ENCODE results near the gene SKA2. TPM values are rescaled to one million over a fixed set of nuclear protein-coding genes. Genes with fewer than 3 reads are reported as not detected.

The SKA2 gene
- total and polyA plus RNA-seq, 2 donors (not counting 1 experiment from before 2014, with no cell fraction given), result 2.9 to 10.3 TPM

- TF ChIP-seq CTCF (IDR thresholded peaks at IDR 0.05) (no peak), EZH2 (IDR thresholded peaks at IDR 0.05; ENCODE audit: borderline replicate concordance, insufficient read depth, low read depth, low read length, poor library complexity, severe bottlenecking) (no peak)
- no peaks in the 10 kb centered on the region for H3K4me1 Mint-ChIP-seq
- 95% methylated on average over 3 of the region's 4 CpGs for WGBS (ENCODE audit: insufficient coverage)
- Histone ChIP-seq H3K36me3 (replicated peaks in 1 of 2; ENCODE audit: control extremely low read depth in 1 of 2, control insufficient read depth in 1 of 2, extremely low read depth in 1 of 2, insufficient read depth in 2 of 2, low read length in 1 of 2) (no peaks in the 10 kb centered on the region), H3K9ac (ENCODE audit: low read length) (no peak overlapping the region), H3K4me1 (ENCODE audit: control insufficient read depth in 2 of 2, insufficient read depth in 2 of 2, low read length in 2 of 2) (no peaks in the 10 kb centered on the region), H3K9me3 (ENCODE audit: control extremely low read depth in 1 of 3, control insufficient read depth in 2 of 3, insufficient read depth in 1 of 3, low read length in 2 of 3) (no peaks in the 10 kb centered on the region), H3K4me2 (replicated peaks; ENCODE audit: low read depth, low read length, poor library complexity, severe bottlenecking) (no peak overlapping the region), H3K27ac (ENCODE audit: low read length in 2 of 2) (no peak overlapping the region), H3K27me3 (replicated peaks in 1 of 4; ENCODE audit: control extremely low read depth in 1 of 4, control insufficient read depth in 3 of 4, insufficient read depth in 4 of 4, low read length in 3 of 4) (no peaks in the 10 kb centered on the region), H3K79me2 (ENCODE audit: control insufficient read depth, insufficient read depth, low read length) (no peaks in the 10 kb centered on the region), H3K4me3 (ENCODE audit: control extremely low read depth in 1 of 5, extremely low read depth in 1 of 5, insufficient read depth in 1 of 5, low read depth in 2 of 5, low read length in 4 of 5) (no peak overlapping the region), H4K20me1 (ENCODE audit: control insufficient read depth, insufficient read depth, low read length, poor library complexity, severe bottlenecking) (no peaks in the 10 kb centered on the region), H2AFZ (ENCODE audit: insufficient read depth, low read depth, low read length, poor library complexity, severe bottlenecking) (no peak overlapping the region)
- no peak overlapping the region for H3K4me3 Mint-ChIP-seq
- ATAC-seq (ENCODE audit: low read depth) (no peak), DNase-seq (no peak)
- CTCF ChIA-PET, result no interaction called here
- no peak overlapping the region for H3K27ac Mint-ChIP-seq
- no peaks in the 10 kb centered on the region for H3K9me3 Mint-ChIP-seq (ENCODE audit: insufficient read depth)
- intact Hi-C loops (cut with micrococcal nuclease), result no loop called here
- no peaks in the 10 kb centered on the region for H3K27me3 Mint-ChIP-seq
- POLR2A ChIA-PET, result no interaction called here
These were observed 44.4 kb upstream of the SKA2 start for GRCh38 chr17:59199398-59199797.

GRCh38 chr17:59193336-59193862 lies 38.4 kb upstream of the SKA2 start:
- H4K20me1 ChIP-seq (ENCODE audit: control insufficient read depth, insufficient read depth, low read length, poor library complexity, severe bottlenecking), result no peaks in the 10 kb centered on the region
- no peak overlapping the region for H2AFZ ChIP-seq (ENCODE audit: insufficient read depth, low read depth, low read length, poor library complexity, severe bottlenecking)
- Mint-ChIP-seq H3K4me1 (peaks cover 1% of the 10 kb centered on the region), H3K9me3 (ENCODE audit: insufficient read depth) (no peaks in the 10 kb centered on the region), H3K27ac (no peak overlapping the region), H3K27me3 (no peaks in the 10 kb centered on the region), H3K4me3 (no peak overlapping the region)
- POLR2A ChIA-PET, result no interaction called here
- WGBS (ENCODE audit: insufficient coverage), result 64% methylated on average over 1 of the region's 3 CpGs
- H3K4me3 ChIP-seq (ENCODE audit: control extremely low read depth in 1 of 5, extremely low read depth in 1 of 5, insufficient read depth in 1 of 5, low read depth in 2 of 5, low read length in 4 of 5), result no peak overlapping the region
- no peaks in the 10 kb centered on the region for H3K36me3 ChIP-seq (replicated peaks in 1 of 2; ENCODE audit: control extremely low read depth in 1 of 2, control insufficient read depth in 1 of 2, extremely low read depth in 1 of 2, insufficient read depth in 2 of 2, low read length in 1 of 2)
- CTCF ChIA-PET, result no interaction called here
- no peaks in the 10 kb centered on the region for H3K79me2 ChIP-seq (ENCODE audit: control insufficient read depth, insufficient read depth, low read length)
- no peak for ATAC-seq (ENCODE audit: low read depth)
- no peaks in the 10 kb centered on the region for H3K9me3 ChIP-seq (ENCODE audit: control extremely low read depth in 1 of 3, control insufficient read depth in 2 of 3, insufficient read depth in 1 of 3, low read length in 2 of 3)
- no peaks in the 10 kb centered on the region for H3K4me1 ChIP-seq (ENCODE audit: control insufficient read depth in 2 of 2, insufficient read depth in 2 of 2, low read length in 2 of 2)
- no peak overlapping the region for H3K9ac ChIP-seq (ENCODE audit: low read length)
- TF ChIP-seq EZH2 (IDR thresholded peaks at IDR 0.05; ENCODE audit: borderline replicate concordance, insufficient read depth, low read depth, low read length, poor library complexity, severe bottlenecking), result no peak
- TF ChIP-seq CTCF (IDR thresholded peaks at IDR 0.05), result no peak
- intact Hi-C loops (cut with micrococcal nuclease), result no loop called here
- no peak overlapping the region for H3K27ac ChIP-seq (ENCODE audit: low read length in 2 of 2)
- H3K27me3 ChIP-seq (replicated peaks in 1 of 4; ENCODE audit: control extremely low read depth in 1 of 4, control insufficient read depth in 3 of 4, insufficient read depth in 4 of 4, low read length in 3 of 4), result no peaks in the 10 kb centered on the region
- H3K4me2 ChIP-seq (replicated peaks; ENCODE audit: low read depth, low read length, poor library complexity, severe bottlenecking), result no peak overlapping the region
- DNase-seq, result no peak
